Measurements from ENCODE around the gene GHRL.

DNA sequence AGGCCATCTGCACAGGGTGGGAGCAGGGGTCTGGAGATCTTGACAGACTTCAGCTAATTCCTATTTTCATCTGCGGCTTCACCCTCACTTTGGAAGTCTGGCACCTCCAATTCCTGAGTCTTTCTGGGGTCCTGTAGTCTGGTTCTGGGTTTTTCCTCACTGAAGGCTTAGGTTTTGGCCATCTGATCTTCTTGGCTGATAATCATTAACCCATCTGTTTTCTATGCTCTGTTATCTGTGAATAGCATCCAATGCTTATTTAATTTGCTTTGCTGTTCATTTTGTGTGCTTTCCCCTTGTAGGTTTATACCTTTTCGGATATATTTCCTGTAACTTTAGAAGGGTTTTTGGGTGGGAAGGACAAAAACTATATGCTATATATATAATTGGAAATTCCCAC lies 26.9 kb downstream of the GHRL start:
- no peak for TF ChIP-seq POLR2A (IDR thresholded peaks at IDR 0.05)
- TF ChIP-seq, protein P1, sequence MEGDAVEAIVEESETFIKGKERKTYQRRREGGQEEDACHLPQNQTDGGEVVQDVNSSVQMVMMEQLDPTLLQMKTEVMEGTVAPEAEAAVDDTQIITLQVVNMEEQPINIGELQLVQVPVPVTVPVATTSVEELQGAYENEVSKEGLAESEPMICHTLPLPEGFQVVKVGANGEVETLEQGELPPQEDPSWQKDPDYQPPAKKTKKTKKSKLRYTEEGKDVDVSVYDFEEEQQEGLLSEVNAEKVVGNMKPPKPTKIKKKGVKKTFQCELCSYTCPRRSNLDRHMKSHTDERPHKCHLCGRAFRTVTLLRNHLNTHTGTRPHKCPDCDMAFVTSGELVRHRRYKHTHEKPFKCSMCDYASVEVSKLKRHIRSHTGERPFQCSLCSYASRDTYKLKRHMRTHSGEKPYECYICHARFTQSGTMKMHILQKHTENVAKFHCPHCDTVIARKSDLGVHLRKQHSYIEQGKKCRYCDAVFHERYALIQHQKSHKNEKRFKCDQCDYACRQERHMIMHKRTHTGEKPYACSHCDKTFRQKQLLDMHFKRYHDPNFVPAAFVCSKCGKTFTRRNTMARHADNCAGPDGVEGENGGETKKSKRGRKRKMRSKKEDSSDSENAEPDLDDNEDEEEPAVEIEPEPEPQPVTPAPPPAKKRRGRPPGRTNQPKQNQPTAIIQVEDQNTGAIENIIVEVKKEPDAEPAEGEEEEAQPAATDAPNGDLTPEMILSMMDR (IDR thresholded peaks at IDR 0.05), result no peak

All from adrenal gland (tissue), 5 donors.